Stimulated activated CD8-positive, alpha-beta memory T cell treated with anti-CD3 and anti-CD28 coated beads, Interleukin-4, amount 100 ng/mL, for 48 hours (primary cell): Measurements from ENCODE around the gene RAD52.
"Not testable (repeated sequence)": the region's sequence is repeated elsewhere in the genome, so short reads cannot be mapped to it uniquely, and the experiment has no call there.

ENCODE experiments used
- DNase-seq: peaks from one replicate; pipeline ENCODE4 v3.0.0-alpha.2; 2020

RAD52 gene

DNA sequence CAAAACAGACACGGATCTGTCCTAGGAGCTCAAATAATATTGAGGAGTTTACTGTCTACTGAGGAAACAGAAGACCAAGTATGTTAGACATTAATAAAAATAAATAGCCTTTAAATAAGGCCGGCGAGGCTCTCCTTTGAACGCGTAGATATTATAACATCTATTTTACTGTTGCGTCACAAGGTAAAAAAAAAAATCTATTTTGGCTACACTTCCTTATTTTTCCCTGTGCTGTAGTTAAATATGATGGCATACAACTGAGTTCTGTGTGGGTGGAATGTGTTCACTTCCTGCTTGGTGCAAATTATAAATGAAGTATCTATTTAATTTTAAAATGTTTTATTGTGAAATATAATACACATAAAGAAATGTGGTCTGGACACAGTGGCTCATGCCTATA is 17.2 kb upstream of the RAD52 start:
- DNase-seq, result no peak

GRCh38 chr12:958588-959123 is 9.2 kb upstream of the RAD52 start:
- DNase-seq, result no peak

DNA sequence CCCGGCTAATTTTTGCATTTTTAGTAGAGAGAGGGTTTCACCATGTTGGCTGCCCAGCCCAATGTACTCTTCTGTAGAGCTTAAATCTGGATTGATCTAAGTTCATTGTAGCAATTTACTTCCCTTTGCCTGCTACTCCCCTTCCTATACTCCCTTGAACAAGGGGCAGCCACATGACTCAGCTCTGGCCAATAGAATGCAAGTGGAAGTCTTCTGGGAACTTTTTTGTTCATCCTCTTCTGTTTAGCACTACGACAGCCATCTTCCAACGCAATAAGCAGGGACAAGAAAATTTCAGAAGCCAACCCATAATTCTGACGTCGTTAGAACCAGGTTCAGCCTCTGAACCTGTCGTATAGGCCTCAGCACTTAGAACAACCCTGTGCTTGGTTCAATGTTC is 6.4 kb upstream of the RAD52 start:
- no peak for DNase-seq

GRCh38 chr12:954741-955140 is 5.2 kb upstream of the RAD52 start:
- no peak for DNase-seq

DNA sequence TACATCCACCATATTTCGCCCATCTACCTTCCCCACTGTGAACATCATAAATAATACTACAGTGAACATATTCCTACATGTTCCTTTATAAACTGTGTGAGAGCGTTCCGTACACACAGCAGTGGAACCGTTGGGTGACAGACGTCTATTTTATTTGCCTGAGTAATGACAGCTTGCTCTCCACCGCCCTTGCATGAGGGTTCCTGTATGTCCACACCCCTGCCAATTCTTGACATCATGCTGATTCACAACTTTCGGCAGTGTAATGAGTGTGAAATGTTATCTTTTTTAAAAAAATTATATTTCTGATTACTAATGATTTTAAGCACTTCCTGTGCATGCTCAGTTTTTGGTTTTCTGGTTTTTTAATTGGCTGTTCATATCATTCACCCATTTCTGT is 4.3 kb upstream of the RAD52 start:
- DNase-seq, result no peak

GRCh38 chr12:951176-951575 is 1.7 kb upstream of the RAD52 start:
- DNase-seq, result no peak

- no peak for DNase-seq
These were observed 1.3 kb downstream of the RAD52 start for GRCh38 chr12:948238-948637.

DNA sequence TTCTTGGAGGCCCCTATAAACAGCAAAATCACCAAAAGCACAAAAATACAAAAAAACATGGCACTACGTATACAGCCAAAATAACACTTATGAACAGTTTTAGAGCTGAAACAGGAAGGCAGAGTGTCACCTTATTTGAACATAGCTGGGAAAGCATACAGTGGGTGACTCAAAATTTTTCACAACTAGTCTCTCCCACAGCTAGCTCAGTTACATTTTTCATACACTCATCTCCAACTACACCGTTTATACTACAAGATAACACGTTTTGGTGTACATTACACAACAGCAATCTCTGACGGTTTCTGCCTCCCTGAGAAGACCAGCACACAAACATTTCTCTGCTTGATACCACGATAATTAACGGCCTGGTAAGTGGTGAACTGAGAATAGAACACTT is 2.9 kb downstream of the RAD52 start:
- DNase-seq, result no peak

- no peak for DNase-seq
These were observed 3.3 kb downstream of the RAD52 start for GRCh38 chr12:946212-946611.

DNA sequence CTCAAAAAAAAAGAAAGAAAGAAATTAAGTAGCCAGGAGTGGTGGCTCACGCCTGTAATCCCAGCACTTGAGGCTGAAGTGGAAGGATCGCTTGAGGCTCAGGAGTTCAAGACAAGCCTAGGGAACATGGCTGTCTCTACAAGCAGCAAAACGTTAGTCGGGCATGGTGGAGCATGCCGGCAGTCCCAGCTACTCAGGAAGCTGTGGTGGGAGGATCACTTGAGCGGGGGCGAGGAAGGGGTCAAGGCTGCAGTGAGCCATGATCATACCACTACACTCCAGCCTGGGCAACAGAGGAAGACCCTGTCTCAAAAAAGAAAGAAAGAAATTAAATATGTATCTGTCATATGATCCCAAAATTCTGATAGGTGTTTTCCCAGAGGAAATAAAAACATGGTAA is 5.3 kb downstream of the RAD52 start:
- DNase-seq, result no peak

GRCh38 chr12:943051-943450 is 6.4 kb downstream of the RAD52 start:
- DNase-seq, result no peak

GRCh38 chr12:938810-939209 is 10.7 kb downstream of the RAD52 start:
- DNase-seq, result no peak

DNA sequence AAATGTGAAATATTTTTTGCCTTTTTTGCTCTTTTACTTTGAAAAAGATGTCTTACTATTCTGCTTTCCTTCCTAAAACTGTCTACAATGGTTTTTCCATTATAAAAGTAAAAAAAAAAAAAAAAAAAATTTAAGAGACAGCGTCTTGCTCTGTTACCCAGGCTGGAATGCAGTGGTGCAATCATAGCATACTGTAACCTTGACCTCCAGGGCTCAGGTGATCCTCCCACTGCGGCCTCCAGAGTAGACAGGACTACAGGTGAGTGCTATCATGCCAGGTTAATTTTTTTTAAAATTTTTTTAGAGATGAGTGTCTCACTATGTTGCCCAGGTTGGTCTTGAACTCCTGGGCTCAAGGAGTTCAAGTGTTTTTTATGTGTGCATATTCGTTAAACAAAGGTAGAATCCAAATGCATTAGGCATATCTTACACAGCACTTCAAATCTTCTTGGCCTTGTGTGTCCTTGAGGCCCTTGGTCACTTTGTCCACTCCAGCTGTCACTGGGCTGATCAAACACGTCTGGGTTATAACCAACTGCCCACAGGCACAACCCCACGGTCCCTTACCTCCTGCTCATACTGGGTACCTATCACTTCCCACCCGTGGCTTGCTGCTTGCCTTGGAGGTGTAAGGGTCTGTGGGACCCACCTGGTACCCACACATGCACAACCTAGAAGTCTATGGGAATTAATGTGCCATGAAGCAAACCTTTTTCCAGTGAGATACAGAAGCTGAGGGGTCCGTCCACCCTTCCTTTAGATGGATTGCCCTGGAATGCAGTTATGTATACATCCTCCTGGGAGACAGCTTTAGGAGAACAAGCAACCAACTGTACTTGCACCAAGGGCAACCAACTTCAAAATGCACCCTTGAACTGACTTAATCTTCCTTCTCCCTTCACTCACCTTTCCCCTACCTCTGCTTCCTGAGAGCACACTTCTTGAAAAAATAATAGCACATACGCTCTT is 12.8 kb downstream of the RAD52 start:
- no peak for DNase-seq

DNA sequence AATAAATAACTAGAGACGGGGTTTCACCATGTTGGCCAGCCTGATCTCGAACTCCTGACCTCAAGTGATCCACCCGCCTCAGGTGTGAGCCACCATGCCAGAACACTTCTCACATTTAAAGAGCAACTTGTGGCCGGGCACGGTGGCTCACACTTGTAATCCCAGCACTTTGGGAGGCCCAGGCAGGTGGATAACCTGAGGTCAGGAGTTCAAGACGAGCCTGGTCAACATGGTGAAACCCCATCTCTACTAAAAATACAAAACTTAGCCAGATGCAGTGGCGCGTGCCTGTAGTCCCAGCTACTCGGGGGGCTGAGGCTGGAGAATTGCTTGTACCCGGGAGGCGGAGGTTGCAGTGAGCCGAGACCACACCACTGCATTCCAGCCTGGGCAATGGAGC is 13.6 kb downstream of the RAD52 start:
- not testable (repeated sequence) for DNase-seq

- DNase-seq, result no peak
These were observed 17.9 kb downstream of the RAD52 start for GRCh38 chr12:931591-931990.

DNA sequence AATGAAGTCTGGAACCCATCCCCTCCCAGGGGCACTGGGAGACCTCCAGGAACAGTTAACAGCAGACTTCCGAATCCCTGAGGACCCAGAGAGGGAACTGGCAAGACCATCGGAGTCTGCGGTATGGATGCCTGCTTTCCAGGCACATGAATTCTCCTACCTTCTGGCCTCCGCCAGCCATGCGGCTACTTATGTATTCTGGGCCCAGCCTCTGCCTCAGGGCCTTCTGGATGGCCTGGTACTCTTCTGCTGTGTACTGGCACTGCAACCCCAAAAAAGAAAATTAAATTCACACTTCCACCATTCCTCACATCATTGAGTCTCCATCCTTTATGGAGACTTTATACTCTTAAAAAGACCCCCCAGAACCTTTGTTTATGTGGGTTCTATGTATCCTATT is 18.4 kb downstream of the RAD52 start:
- no peak for DNase-seq

- DNase-seq, result no peak
These were observed 22.9 kb downstream of the RAD52 start for GRCh38 chr12:926641-927040.

GRCh38 chr12:922285-922684 is 27.2 kb downstream of the RAD52 start:
- DNase-seq, result no peak

GRCh38 chr12:920676-921075 is 28.8 kb downstream of the RAD52 start:
- no peak for DNase-seq

GRCh38 chr12:916712-917445 is 32.6 kb downstream of the RAD52 start:
- no peak for DNase-seq

DNA sequence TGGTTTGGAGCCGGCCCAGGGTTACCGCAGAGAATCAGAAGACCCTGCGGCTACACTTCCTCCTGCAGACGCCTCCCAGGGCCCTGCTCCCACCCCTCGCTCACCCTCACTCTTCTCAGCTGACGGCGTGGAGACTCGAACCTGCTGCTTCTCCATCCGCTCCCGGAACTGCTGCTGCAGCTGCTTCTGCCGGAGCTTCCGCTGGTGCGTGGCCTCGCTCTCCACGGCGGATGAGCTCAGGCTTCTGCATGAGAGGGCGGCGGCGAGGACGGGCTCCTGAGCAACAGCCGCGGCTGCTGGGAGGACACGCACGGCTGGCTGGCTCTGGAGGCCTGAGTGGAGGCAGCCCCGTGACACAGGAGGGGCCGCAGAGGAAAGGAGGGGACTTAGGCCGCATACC is 33.3 kb downstream of the RAD52 start:
- no peak for DNase-seq

DNA sequence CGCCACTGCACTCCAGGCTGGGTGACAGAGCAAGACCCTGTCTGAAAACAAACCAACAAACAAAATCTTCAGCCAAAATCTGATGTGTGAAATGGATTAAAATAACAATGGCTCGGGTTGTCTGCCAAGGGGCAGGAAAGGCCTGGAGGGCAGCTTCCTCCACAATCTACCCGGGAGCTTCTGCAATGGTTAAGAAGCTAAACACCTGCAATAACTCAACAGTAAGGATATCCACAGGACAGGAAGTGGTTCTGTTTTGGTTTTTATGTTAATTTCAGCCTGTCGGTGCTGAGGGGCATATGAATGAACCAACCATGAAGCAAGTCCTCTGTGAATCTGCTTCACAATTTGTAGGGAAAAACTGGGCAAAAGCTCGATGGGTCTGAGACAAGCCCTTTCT is 34.4 kb downstream of the RAD52 start:
- no peak for DNase-seq

- no peak for DNase-seq
These were observed 35.4 kb downstream of the RAD52 start for GRCh38 chr12:913919-914698.
